NCI-H446 (cell line): Measurements from ENCODE around the gene PRR33.

ENCODE experiments used
- DNase-seq, 2 experiments: peaks; one replicate each; lab custom pipeline; 2025; lab: John Stamatoyannopoulos, UW

Gene PRR33

DNA sequence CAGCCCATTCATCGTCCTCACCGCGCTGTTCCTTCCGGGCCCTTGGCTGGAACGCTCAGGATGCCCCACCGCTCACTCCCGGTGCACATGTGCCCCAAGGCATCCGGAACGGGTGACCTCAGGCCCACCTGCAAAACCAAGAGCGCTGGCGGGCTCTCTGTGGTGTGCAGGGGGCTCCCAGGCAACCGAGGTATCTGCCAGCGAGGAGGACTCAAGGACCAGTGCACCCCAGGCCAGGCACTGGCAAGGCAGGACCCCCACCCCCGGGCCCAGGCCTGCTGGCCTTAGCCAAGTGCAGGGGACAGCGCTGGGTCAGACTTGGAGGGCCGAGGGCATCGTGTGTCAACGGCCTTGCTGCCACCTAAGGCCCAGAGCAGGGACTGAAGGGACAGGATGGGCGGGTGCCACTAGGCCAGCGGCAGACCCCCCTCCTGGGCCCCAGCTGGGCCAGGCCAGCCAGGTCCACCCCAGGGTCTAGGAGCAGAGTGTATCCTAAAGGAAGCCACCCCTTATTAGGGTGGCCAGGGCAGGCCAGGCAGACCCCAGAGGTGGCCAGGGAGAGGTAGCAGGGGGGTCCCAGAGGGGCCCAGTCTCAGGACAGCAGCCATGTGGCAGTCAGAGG is 36.3 kb upstream of the PRR33 start:
- no peak for DNase-seq

DNA sequence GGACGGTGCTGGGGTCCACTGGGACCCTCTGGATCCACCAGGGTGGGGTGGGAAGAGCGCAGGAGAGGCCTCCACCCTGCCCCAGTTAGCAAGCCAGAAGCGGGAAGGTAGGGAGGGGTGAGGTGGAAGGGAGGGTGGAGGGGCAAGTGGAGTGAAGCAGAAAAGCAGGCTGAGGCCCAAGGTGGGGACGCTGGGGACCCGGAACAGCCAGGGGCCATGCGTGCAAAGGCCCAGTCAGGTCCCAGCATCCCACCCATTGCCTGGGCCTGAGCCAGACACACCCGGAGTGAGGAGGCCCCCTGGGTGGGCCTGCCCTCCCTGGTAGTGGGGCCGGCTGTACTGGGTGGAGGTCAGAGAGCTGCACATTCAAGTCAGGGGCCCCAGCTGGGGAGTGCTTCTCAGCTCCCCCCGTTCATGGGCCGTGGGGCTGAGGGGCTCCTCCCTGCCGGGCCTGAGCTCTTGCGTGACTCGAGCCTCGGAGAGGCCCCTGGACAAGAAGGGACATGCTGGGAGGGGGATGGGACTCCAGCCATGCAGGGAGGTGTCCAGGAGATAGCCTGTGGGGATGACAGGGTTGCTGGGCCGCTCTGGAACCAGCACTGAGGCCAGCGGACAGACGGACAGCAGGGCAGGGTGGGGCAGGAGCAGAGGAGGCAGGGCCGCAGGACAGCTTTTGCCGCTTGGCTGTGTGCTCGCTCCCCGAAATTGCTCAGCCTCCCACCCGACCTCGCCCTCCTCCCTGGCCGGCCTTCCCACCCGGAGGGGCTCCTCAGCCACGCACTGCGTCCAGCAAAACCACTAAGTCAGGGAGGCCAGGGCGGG is 35.5 kb upstream of the PRR33 start:
- no peak for DNase-seq

DNA sequence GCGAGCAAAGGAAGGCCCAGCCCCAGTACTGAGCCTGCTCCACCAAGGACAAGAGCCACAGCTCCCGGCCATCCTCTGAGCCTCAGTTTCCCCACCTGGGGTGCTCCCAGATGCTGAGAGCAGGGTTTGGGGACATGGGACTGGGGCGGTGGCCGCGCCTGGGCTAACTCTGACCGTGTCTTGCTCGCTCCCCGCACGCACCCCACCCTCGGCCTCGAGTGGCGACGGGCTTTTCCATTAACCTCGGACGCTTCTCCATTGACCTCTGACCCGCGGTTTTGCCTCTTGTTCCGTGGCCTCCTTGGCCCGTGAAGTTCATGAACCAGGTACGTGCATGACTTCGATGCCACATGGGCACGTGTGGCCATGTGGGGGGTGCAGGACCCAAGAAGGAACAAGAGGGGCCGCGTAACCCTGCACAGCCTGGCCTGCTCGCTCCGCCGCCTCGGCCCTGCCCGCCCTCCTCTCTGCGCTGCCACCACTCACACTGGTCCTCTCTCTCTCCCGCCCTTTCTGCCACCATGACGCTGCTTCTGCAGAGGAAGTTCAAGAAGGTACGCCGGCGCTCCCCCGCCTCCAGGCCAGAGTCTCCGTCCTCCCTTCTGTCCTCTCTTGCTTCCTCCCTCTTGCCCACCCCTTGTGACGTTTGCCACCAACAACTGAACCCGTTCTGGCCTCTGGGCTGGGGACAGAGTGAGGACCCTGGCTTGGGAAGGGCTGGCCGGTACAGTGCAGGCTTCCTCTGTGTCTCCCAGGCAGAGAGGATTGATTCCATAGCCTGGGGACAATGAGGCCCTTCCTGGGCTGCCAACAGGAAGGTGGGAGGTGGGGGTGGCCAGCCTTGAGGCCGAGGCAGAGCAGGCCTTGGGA is 34.7 kb upstream of the PRR33 start:
- no peak for DNase-seq

DNA sequence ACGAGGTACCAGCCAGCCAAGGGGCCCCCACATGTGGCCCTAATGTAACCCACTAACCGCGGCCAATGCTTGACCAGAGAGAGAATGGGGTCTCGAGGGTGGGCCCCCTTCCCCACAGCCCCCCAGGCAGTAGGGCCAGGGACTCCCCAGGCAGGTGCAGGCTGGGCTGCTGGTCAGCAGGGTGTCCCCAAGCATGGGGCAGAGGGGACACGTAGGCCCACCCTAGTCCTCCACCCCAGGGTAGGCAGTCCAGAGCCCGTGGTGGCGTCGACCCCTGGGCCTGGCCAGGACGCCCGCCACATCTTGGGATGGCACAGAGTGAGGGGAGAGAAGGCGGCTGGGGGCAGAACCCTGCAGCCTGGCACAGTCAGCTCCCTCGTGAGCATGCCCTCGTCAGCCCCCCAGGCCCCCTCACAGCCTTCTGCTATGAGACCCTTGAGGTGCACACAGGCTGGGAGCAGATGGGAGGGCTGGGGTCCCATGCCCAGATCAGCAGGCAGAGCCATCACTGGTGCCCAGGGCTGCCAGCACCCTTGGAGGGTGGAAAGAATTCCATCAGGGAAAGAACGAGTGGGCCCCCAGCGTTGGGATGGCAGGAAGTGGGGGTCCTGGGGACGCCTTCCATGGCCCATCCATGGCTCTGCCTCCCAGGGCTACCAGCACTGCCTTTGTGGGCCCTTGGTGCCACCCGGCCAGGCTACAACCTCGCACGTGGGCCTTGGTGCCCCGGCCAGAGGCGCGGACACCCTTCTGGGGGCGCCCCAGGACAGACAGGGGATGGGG is 33.9 kb upstream of the PRR33 start:
- no peak for DNase-seq

- no peak for DNase-seq
Measured at GRCh38 chr11:1924646-1925372, 33.1 kb upstream of the PRR33 start.

DNA sequence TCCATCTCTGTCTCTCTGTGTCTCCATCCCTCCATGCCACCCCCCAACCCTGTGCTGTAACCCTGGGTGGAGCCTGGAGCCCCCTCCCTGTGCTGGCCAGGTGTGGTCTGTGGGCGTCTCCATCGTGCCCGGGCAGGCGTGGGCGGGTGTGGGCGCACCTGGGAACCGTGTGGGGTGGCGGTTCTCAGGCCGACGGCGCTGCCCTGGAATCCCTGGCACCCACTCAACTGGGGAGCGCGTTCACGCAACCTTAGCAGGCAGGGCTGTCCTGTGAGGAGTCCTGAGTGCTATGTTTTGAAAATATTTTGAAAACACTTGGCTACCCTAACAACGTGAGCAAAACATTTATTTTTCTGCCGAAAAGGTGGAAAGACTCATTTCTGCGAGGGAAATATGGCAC is 32.5 kb upstream of the PRR33 start:
- DNase-seq, result no peak

- no peak for DNase-seq
Measured at GRCh38 chr11:1923201-1923956, 31.7 kb upstream of the PRR33 start.

DNA sequence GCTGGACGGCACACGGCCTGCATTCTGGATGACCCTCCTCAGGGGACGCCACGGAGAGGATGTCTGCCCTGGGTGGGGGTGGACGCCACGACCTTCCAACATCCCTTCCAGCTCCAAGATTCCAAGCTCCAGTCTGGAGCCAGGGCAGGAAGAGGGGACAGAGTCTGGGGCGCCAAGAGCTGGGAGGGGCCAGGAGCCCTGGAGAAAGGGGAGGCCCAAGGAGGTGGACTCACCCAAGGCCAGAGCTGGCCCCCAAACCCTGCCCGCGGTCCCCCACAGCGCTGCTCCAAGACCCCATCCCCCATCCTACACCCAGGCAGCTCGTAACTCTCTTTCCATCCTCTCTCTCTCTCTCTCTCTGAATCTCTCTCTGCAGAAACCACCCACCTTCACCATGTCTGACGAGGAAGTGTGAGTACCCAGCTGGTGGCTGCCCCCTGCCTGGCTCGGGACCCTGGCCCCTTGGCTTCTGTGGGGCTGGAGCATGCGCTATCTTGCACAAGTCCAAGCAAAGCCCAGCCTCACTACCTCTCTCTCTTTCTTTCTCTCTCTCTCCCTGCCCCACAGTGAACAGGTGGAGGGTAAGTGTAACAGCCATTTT is 30.9 kb upstream of the PRR33 start:
- DNase-seq, result no peak

- no peak for DNase-seq
Measured at GRCh38 chr11:1921574-1922141, 30.0 kb upstream of the PRR33 start.

- no peak for DNase-seq
Measured at GRCh38 chr11:1920909-1921573, 29.3 kb upstream of the PRR33 start.

DNA sequence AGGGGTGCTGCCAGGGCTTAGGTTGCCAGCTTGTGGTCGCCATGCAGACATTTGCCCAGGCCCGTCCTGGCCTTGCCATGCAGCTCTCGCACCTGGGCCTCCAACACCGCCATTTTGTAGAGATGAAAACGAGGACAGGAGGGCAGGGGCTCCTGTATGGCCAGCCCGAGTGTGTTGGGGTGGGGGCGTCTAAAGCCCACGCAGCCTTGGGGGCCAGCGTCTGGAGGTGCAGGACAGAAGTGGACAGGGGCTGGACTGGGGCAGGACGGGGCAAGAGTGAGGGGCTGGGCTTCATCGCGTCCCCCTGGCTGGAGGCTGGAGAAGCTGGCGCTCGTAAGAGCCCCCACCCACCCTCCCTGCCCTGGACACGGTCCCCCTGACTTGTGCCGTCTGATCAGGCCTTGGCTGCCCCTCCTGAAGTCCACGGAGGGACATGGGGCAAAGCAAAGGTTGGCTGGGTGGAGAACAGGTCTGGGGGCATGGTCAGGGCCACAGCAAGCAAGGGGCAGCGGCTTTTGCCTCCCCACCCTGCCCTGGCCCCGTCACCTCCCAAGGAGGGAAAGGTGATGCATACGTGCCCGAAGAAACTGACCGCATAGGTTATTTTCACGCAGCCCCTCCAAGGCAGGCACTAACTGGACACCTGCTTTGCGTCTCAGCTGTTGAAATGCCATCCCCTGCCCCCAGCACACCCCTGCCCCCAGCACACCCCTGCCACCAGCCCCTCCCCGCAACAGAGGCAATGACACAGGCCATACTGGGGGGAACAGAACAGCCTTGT is 28.6 kb upstream of the PRR33 start:
- no peak for DNase-seq

DNA sequence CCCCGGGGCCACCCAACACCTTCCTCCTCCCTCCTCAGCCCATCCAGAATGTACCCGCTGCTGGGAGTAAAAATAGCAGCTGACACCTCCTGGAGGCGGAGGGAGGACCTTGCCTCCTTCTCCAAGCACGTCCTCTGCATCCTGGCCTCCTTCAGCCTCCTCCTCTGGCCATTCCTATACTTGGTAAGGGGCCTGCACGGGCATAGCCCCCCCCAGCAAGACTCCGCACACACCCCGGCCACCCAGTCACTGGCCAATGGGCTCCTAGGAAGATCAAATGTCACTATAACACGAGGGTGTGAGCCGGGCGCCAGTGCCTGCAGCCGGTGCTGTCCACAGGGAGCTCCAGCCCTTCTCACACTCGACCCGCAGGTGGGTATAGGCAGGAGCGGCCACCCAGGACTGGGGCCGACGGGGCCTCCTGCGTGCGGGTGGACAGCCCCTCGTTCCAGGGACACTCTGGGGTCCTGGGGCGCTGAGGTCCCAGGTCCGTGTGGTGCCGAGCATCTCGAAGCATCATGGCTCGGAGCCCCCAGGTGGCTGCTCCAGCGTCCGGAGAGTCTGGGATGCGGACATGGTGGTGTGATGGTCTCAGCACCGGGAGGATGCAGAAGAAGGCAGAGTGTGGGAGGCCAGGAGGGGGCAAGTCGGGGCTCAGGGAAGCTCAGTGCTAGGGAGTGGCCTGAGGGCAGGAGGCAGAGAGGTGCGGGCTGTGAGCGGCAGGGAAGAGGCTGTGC is 27.9 kb upstream of the PRR33 start, which contains the start of gene TNNT3:
TSS of gene TNNT3 (plus strand) at position 313 of the 737 bp plus-strand sequence. CDS start 3,172 bp downstream, outside the sequence.
- DNase-seq, result no peak

- DNase-seq, result no peak
Measured at GRCh38 chr11:1918436-1919315, 27.0 kb upstream of the PRR33 start.

DNA sequence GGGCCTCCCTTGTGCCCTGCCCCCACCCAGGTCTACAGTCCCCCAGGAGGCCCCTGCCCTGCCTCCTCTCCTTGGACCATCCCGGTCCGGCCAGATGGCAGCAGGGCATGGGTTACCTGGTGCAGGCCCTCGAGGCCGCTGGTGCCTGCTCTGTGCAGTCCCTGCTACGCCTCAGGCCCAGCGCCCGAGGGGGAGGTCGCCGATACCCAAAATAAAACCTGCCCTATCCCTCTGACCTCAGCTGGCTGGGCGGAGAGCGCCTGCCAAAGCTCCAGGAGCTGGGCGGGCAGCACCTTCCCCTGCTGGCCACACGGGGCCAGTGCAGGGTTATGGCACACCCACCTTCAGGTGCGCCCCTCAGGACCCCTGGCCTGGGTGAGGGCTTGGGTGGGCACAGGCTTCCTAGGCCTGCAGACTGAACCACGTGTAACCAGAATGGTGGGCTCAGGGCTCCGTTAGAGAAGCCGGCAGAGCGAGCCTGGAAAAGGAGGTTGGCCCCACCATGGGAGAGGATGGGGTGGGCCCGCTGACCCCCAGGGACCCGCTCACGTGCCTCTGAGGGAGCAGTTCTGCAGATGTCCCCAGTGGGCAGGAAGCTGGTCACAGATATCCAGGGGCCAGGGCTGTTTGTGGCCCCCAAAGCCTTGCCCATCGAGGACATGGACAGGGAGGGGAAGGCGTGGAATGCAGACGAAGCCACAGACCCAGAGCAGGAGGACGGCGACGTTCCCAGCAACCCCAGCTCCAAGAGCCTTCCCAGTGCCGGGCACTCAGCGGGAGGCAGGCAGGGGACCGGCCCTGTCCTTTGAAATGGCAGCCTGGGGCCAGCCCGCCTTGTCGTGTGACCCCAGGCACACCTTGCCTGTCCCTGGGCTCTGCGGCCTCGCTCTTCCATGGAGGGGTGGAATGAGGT is 26.1 kb upstream of the PRR33 start:
- DNase-seq, result no peak

DNA sequence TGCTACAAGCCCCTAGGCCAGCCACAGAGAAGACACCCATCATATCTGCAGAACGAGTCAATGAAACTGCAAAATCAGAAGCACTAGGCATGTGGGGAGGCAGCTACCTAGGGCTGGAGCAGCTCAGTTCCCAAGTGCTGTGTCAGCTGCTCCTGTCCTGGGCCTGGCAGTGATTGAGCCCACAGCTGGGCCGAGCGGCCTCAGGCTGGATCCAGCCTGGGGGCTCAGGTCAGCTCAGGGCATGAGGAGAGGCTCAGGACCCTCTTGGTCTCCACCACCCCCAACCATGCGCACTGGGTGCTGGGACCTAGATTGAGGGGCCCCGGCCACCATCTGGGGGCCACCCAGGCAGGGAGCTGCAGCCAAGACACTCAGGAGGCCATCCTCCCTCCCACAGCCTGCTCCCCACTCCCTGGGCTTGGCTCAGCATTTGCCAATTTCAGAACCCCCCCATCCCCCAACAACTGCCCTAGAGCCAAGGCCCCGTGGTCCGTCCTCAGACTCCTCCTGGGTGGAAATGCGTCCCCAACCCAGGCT is 25.4 kb upstream of the PRR33 start:
- DNase-seq, result no peak
